ENCODE measurements around the gene KAZN. TPM values are rescaled to one million over a fixed set of nuclear protein-coding genes. Genes with fewer than 3 reads are reported as not detected.

The KAZN gene
- total and polyA plus RNA-seq, 2 of the 8 experiments (the other 6 are each of a cell fraction or from before 2014, with no cell fraction given): 3.7 to 11.8 TPM

DNA sequence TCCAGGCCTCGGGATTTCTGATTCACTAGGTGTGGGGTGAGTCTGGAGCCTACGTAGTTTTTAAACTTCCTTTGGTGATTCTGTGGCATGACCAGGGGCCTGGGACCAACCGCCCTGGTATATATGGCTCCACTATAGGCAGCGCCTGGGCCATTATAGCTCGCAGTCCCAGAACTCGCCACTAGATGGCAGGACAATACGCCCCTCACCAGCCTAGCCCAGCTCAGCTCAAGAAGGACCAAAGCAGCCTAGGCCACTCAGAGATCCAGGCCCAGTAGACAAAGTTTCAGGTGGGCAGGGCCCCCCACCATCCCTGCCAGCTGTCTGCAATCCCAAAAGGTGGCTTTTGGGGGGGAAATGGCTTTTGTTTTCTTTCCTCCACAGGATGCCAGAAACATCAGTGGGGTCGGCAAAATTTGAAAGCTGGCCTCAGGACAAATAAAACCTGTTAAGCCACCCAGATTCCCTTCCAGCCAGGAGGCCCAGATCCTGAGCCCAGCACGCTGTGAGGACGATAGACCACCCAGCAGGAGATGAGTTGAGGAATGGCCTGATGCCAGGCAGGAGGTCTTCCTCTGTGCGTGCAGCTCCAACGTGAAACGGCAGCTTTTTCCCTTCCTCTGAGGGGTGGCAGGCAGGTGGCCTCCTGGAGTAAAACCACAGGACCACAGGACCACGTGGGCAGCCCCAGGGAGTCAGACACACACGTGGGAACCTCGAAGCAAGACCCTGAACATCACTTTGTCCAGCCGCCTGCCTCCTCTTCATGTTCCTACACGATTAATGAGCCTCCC lies 530.2 kb downstream of the KAZN start (continued):
- TF ChIP-seq SUZ12 (IDR thresholded peaks at IDR 0.05; ENCODE audit: low read length) (no peak), SIN3A (conservative IDR thresholded peaks at IDR 0.05 in 1 of 2, IDR thresholded peaks at IDR 0.05 in 1 of 2; ENCODE audit: low read depth in 1 of 2, low read length in 2 of 2) (0 out of 4 replicates have a peak, but pooled peaks of 1 of the 2 experiments have one; percentile 34), HDAC6 (IDR thresholded peaks at IDR 0.05; ENCODE audit: low read depth, low read length) (no peak), BACH1 (IDR thresholded peaks at IDR 0.05; ENCODE audit: low read length) (no peak), GTF2F1 (IDR thresholded peaks at IDR 0.05; ENCODE audit: borderline replicate concordance, low read depth, low read length) (no peak), SP4 (IDR thresholded peaks at IDR 0.05; ENCODE audit: low read length) (no peak), CBX8 (IDR thresholded peaks at IDR 0.05; ENCODE audit: borderline replicate concordance, low read depth, low read length) (no peak), CREB1 (IDR thresholded peaks at IDR 0.05) (no peak), PHF8 (conservative IDR thresholded peaks at IDR 0.05; ENCODE audit: low read depth, low read length) (no peak), RFX5 (IDR thresholded peaks at IDR 0.05; ENCODE audit: borderline replicate concordance, low read depth, low read length) (no peak), YY1 (IDR thresholded peaks at IDR 0.05; ENCODE audit: low read depth, low read length) (peak; percentile 76; the same call in 1 of the 2 replicates), SP1 (IDR thresholded peaks at IDR 0.05; ENCODE audit: low read depth, low read length) (no peak), CTCF (IDR thresholded peaks at IDR 0.05; ENCODE audit: control extremely low read depth in 1 of 3, insufficient read depth in 1 of 3, low read depth in 1 of 3, low read length in 3 of 3) (peak; percentile 92 to 96 (median 94)), POLR2A (IDR thresholded peaks at IDR 0.05; ENCODE audit: control extremely low read depth in 1 of 2, low read depth in 2 of 2, low read length in 2 of 2) (no peak), TAF1 (IDR thresholded peaks at IDR 0.05; ENCODE audit: low read depth, low read length) (no peak), TEAD4 (IDR thresholded peaks at IDR 0.05; ENCODE audit: low read depth, low read length) (0 out of 2 replicates have a peak, but pooled peaks have one; percentile 12)
- TF ChIP-seq, protein P1, sequence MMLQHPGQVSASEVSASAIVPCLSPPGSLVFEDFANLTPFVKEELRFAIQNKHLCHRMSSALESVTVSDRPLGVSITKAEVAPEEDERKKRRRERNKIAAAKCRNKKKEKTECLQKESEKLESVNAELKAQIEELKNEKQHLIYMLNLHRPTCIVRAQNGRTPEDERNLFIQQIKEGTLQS (IDR thresholded peaks at IDR 0.05; ENCODE audit: insufficient read depth, low read depth, low read length): no peak
- TF ChIP-seq, protein P2, sequence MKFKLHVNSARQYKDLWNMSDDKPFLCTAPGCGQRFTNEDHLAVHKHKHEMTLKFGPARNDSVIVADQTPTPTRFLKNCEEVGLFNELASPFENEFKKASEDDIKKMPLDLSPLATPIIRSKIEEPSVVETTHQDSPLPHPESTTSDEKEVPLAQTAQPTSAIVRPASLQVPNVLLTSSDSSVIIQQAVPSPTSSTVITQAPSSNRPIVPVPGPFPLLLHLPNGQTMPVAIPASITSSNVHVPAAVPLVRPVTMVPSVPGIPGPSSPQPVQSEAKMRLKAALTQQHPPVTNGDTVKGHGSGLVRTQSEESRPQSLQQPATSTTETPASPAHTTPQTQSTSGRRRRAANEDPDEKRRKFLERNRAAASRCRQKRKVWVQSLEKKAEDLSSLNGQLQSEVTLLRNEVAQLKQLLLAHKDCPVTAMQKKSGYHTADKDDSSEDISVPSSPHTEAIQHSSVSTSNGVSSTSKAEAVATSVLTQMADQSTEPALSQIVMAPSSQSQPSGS (IDR thresholded peaks at IDR 0.05; ENCODE audit: low read length): no peak
